Astrocyte (in vitro differentiated cells and primary cell): Measurements from ENCODE around the gene RNF41. TPM values are rescaled to one million over a fixed set of nuclear protein-coding genes. Genes with fewer than 3 reads are reported as not detected.
A peak's percentile ranks its signal among the peaks of the same experiment; 100 is the strongest.

Source experiments
- DNase-seq: peaks from one replicate; pipeline ENCODE4 v3.0.0-alpha.2; 2010; ENCODE audit warnings: low read depth
- FAIRE-seq: peaks from 2 replicates; lab custom pipeline; 2011; peaks lifted over from hg19 to GRCh38; lab: Jason Lieb, UNC
- H2AFZ ChIP-seq: 2 replicates; pipeline ENCODE4 v1.6.0; 2012; ENCODE audit warnings: low read depth, low read length, inconsistent platforms
- H3K27ac ChIP-seq: 2 replicates; pipeline ENCODE4 v1.5.1; 2011; ENCODE audit warnings: low read depth, low read length, inconsistent platforms
- H3K27me3 ChIP-seq: 2 replicates; pipeline ENCODE4 v1.6.0; 2011; ENCODE audit warnings: low read length, inconsistent platforms; ENCODE audit not compliant: insufficient read depth
- H3K36me3 ChIP-seq: 2 replicates; pipeline ENCODE4 v1.5.1; 2011; ENCODE audit warnings: low read length, inconsistent platforms; ENCODE audit not compliant: insufficient read depth
- H3K4me1 ChIP-seq: 2 replicates; pipeline ENCODE4 v1.5.1; 2011; ENCODE audit warnings: low read length, inconsistent platforms; ENCODE audit not compliant: insufficient read depth
- H3K4me2 ChIP-seq: 2 replicates; pipeline ENCODE4 v1.6.0; 2012; ENCODE audit warnings: low read length, inconsistent platforms
- H3K4me3 ChIP-seq: 2 replicates; pipeline ENCODE4 v1.5.1; 2011; ENCODE audit warnings: low read depth, mild to moderate bottlenecking, low read length, inconsistent platforms; ENCODE audit not compliant: insufficient read depth
- H3K79me2 ChIP-seq: 2 replicates; pipeline ENCODE4 v1.6.0; 2012; ENCODE audit warnings: mild to moderate bottlenecking, low read length, inconsistent platforms; ENCODE audit not compliant: insufficient read depth
- H3K9ac ChIP-seq: 2 replicates; pipeline ENCODE4 v1.6.0; 2012; ENCODE audit warnings: mild to moderate bottlenecking, low read length, inconsistent platforms
- H3K9me3 ChIP-seq: 2 replicates; pipeline ENCODE4 v1.5.1; 2012; ENCODE audit warnings: low read depth, mild to moderate bottlenecking, low read length, inconsistent platforms; ENCODE audit not compliant: insufficient read depth
- H4K20me1 ChIP-seq: 2 replicates; pipeline ENCODE4 v1.6.0; 2012; ENCODE audit warnings: low read length, inconsistent platforms; ENCODE audit not compliant: insufficient read depth
- H3K27ac Mint-ChIP-seq: one replicate; pipeline ENCODE4 v1.8.0; 2021; ENCODE audit warnings: mild to moderate bottlenecking, mixed read lengths; ENCODE audit not compliant: unreplicated experiment
- H3K27me3 Mint-ChIP-seq: one replicate; pipeline ENCODE4 v1.8.0; 2021; ENCODE audit warnings: low read depth, mixed read lengths; ENCODE audit not compliant: unreplicated experiment
- H3K36me3 Mint-ChIP-seq: one replicate; pipeline ENCODE4 v1.8.0; 2021; ENCODE audit warnings: low read depth, mixed read lengths; ENCODE audit not compliant: unreplicated experiment
- H3K4me1 Mint-ChIP-seq: one replicate; pipeline ENCODE4 v1.8.0; 2021; ENCODE audit warnings: low read depth, mixed read lengths; ENCODE audit not compliant: unreplicated experiment
- H3K4me3 Mint-ChIP-seq: one replicate; pipeline ENCODE4 v1.8.0; 2021; ENCODE audit warnings: mild to moderate bottlenecking, moderate library complexity, mixed read lengths; ENCODE audit not compliant: unreplicated experiment
- H3K9me3 Mint-ChIP-seq: one replicate; pipeline ENCODE4 v1.8.0; 2021; ENCODE audit warnings: mild to moderate bottlenecking, mixed read lengths; ENCODE audit not compliant: unreplicated experiment
- CTCF ChIP-seq: IDR thresholded peaks from 2 replicates; pipeline ENCODE4 v1.5.1; 2011; ENCODE audit warnings: low read depth, mild to moderate bottlenecking, inconsistent platforms, low read length, moderate library complexity; ENCODE audit not compliant: insufficient read depth
- EZH2 ChIP-seq: IDR thresholded peaks from 2 replicates; pipeline ENCODE4 v1.6.1; 2012; ENCODE audit warnings: mild to moderate bottlenecking, low read length, inconsistent platforms; ENCODE audit not compliant: insufficient read depth
- total RNA-seq: library from RNA; stranded (reverse); gene quantifications from 2 replicates; pipeline ENCODE4 v1.2.1, GENCODE V29; 2021

RNF41 gene
- total RNA-seq, 1 donor from 2014 or later, result 85.8 TPM

DNA sequence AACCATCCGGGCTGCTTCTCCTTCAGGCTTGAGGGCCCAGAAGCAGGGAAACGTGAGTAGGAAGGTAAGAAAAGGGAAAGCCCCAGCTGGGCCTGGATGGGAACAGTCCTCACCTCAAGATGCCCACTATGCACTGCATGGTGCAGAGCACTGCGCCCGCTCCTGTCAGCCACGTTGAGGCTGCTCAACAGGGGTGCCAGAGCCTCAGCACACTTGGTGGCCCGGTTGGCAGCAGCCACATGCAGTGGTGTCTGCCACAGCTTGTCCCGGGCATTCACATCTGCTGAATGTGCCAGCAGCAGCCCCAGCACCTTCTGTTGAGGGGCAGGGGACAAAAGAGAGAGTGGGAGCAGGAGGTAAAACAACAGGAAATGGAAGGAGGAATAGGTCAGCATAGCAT lies 33.9 kb upstream of the RNF41 start:
- Histone ChIP-seq H3K9ac (peak overlapping the region; percentile 95), H3K27me3 (no peaks in the 10 kb centered on the region), H3K9me3 (no peaks in the 10 kb centered on the region), H3K27ac (no peak overlapping the region), H3K4me3 (no peak overlapping the region), H4K20me1 (peaks cover 58% of the 10 kb centered on the region), H2AFZ (no peak overlapping the region), H3K4me2 (peak overlapping the region; percentile 99), H3K4me1 (peaks cover 24% of the 10 kb centered on the region), H3K79me2 (peaks cover 60% of the 10 kb centered on the region), H3K36me3 (peaks cover 44% of the 10 kb centered on the region)
- no peaks in the 10 kb centered on the region for H3K27me3 Mint-ChIP-seq
- H3K4me3 Mint-ChIP-seq, result peak overlapping the region; percentile 94
- no peak overlapping the region for H3K27ac Mint-ChIP-seq
- TF ChIP-seq EZH2 (no peak), CTCF (no peak)
- peaks cover 23% of the 10 kb centered on the region for H3K36me3 Mint-ChIP-seq
- no peak for DNase-seq
- H3K9me3 Mint-ChIP-seq, result no peaks in the 10 kb centered on the region
- FAIRE-seq, result no peak
- peaks cover 20% of the 10 kb centered on the region for H3K4me1 Mint-ChIP-seq

DNA sequence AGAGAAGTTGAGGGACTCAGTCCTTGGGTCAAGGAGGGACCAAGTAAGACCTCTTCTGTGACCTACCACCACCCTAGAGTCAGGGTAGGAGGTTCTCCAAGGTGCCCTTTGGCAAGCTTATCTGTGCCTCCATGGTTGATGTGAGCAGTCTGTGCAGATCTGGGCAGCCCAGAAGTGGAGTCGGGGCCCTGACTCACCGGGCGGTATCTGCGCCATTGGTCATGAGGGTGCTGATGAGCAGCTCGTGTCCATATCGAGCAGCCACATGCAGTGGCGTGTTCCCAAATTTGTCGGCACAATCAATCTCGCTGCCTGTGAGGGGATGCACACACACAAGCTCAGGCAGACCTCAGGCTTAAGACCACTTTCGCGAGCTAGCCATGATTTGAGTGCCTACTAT lies 31.4 kb upstream of the RNF41 start:
- Histone ChIP-seq H3K79me2 (peaks cover 59% of the 10 kb centered on the region), H3K4me2 (no peak overlapping the region), H3K36me3 (peaks cover 64% of the 10 kb centered on the region), H3K4me3 (no peak overlapping the region), H3K9me3 (no peaks in the 10 kb centered on the region), H4K20me1 (peaks cover 69% of the 10 kb centered on the region), H3K4me1 (peaks cover 17% of the 10 kb centered on the region), H3K9ac (no peak overlapping the region), H2AFZ (no peak overlapping the region), H3K27me3 (no peaks in the 10 kb centered on the region), H3K27ac (no peak overlapping the region)
- H3K4me3 Mint-ChIP-seq, result no peak overlapping the region
- TF ChIP-seq CTCF, result no peak
- TF ChIP-seq EZH2, result no peak
- peaks cover 26% of the 10 kb centered on the region for H3K36me3 Mint-ChIP-seq
- H3K27me3 Mint-ChIP-seq, result no peaks in the 10 kb centered on the region
- FAIRE-seq (no peak), DNase-seq (no peak)
- H3K27ac Mint-ChIP-seq, result no peak overlapping the region
- peaks cover 15% of the 10 kb centered on the region for H3K4me1 Mint-ChIP-seq
- H3K9me3 Mint-ChIP-seq, result no peaks in the 10 kb centered on the region

- peaks cover 65% of the 10 kb centered on the region for H3K36me3 ChIP-seq
These were observed 30.9 kb upstream of the RNF41 start for GRCh38 chr12:56252649-56253048.

More at GRCh38 chr12:56252649-56253048, 30.9 kb upstream of the RNF41 start:
- FAIRE-seq, result no peak
- no peak for TF ChIP-seq CTCF
- H3K36me3 Mint-ChIP-seq, result peaks cover 28% of the 10 kb centered on the region
- H3K27ac ChIP-seq, result no peak overlapping the region
- H3K4me2 ChIP-seq, result no peak overlapping the region
- no peak overlapping the region for H3K4me3 Mint-ChIP-seq
- H3K4me3 ChIP-seq, result no peak overlapping the region
- no peak overlapping the region for H3K27ac Mint-ChIP-seq
- H4K20me1 ChIP-seq, result peaks cover 73% of the 10 kb centered on the region
- no peaks in the 10 kb centered on the region for H3K9me3 Mint-ChIP-seq
- peaks cover 17% of the 10 kb centered on the region for H3K4me1 ChIP-seq
- no peaks in the 10 kb centered on the region for H3K27me3 ChIP-seq
- H2AFZ ChIP-seq, result no peak overlapping the region
- DNase-seq, result no peak
- H3K9ac ChIP-seq, result no peak overlapping the region
- no peaks in the 10 kb centered on the region for H3K9me3 ChIP-seq
- H3K27me3 Mint-ChIP-seq, result no peaks in the 10 kb centered on the region
- H3K4me1 Mint-ChIP-seq, result peaks cover 15% of the 10 kb centered on the region
- peaks cover 56% of the 10 kb centered on the region for H3K79me2 ChIP-seq
